Right cardiac atrium (tissue), 5 donors: ENCODE measurements around the gene ABCD2. TPM values are rescaled to one million over a fixed set of nuclear protein-coding genes. Genes with fewer than 3 reads are reported as not detected.
A peak's percentile ranks its signal among the peaks of the same experiment; 100 is the strongest.
"Not testable (repeated sequence)": the region's sequence is repeated elsewhere in the genome, so short reads cannot be mapped to it uniquely, and the experiment has no call there.

ENCODE experiments used
- ATAC-seq, 2 donors: fragments of 200-7000 bp; cut with Tn5 transposase; one replicate each; pipeline versions ENCODE4 v1.8.0 to v1.9.1; 2020; ENCODE audit warnings: moderate library complexity in 2 of 2, mild to moderate bottlenecking in 1 of 2
- DNase-seq, 3 donors: peaks; one replicate each; pipeline ENCODE4 v3.0.0-alpha.2; 2020
- H3K27ac ChIP-seq: one replicate; pipeline ENCODE4 v1.5.1; 2013; ENCODE audit warnings: mild to moderate bottlenecking, low read length, control low read depth, moderate library complexity
- H3K27me3 ChIP-seq: one replicate; pipeline ENCODE4 v1.6.1; 2013; ENCODE audit not compliant: control insufficient read depth, insufficient read depth
- H3K4me1 ChIP-seq: one replicate; pipeline ENCODE4 v1.6.1; 2013; ENCODE audit warnings: low read length; ENCODE audit not compliant: control insufficient read depth, insufficient read depth
- H3K4me3 ChIP-seq: one replicate; pipeline ENCODE4 v1.5.1; 2013; ENCODE audit warnings: low read length, control low read depth
- H3K9me3 ChIP-seq: one replicate; pipeline ENCODE4 v1.6.1; 2013; ENCODE audit warnings: low read length; ENCODE audit not compliant: control insufficient read depth
- WGBS: extraction: QIAGEN DNeasy Blood & Tissue Kit; methylation state at CpG from one replicate; pipeline ENCODE4 v1.1.7; 2013; 5-methylcytosine and 5-hydroxymethylcytosine counted together
- intact Hi-C, 4 donors: fragments of 100-400 bp; cut with DNase I; formaldehyde crosslinking; loops; one replicate each; pipeline versions ENCODE4 v1.11.0 to v1.14.0; 2022 to 2023
- polyA plus RNA-seq: library from polyadenylated mRNA; stranded (reverse); fragments of 200-250 nt; gene quantifications from one replicate; pipeline ENCODE4 v1.2.3, GENCODE V29; 2013
- total RNA-seq, 4 donors: library from RNA; stranded (reverse); fragmentation: NEBNext Ultra II Directional; extraction: Animal tissue kit (Norgen Biotek cat#: 25700); gene quantifications; one replicate each; pipeline ENCODE4 v1.2.1, GENCODE V29; 2021
- donor health status: healthy with polysubstance abuse.
- donor health status: DM: no; HTN: yes; CAD: no.
- donor health status: DM: no; HTN: no; CAD: no.
- donor health status: DM: no; HTN: yes; CAD: no; lungs with severe emphysema.
- donor health status: DM: yes; HTN: yes; CAD: no.

Gene ABCD2
- total and polyA plus RNA-seq, 5 donors, result 4.3 to 16.2 (median 13.9) TPM

DNA sequence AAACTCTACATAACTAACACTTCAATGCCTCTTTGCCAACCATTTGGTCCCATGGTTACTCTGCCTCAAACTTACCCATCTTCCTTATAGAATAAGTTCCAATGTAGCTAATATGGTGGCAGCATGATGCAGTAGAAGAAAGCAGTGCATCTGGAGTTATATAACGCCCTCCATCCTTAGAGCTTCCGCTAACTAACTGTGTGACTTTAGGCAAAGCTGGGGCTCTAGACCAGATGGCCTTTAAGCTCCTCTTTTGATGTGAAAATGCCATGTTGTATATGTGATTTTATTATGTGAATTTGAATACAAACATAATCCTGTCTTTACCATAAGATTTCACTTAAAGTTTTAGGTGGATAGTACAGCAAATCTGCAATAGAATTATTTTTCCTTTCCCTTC lies 6.1 kb downstream of the ABCD2 start:
- no peaks in the 10 kb centered on the region for H3K9me3 ChIP-seq
- 77% methylated on average over 2 of the region's 2 CpGs for WGBS
- no peak for DNase-seq
- H3K4me1 ChIP-seq, result no peaks in the 10 kb centered on the region
- intact Hi-C loops, result no loop called here
- ATAC-seq, result no peak
- H3K27me3 ChIP-seq, result no peaks in the 10 kb centered on the region
- H3K4me3 ChIP-seq, result no peak overlapping the region
- no peak overlapping the region for H3K27ac ChIP-seq

GRCh38 chr12:39612250-39612649 lies 7.4 kb downstream of the ABCD2 start:
- 66% methylated on average over 2 of the region's 2 CpGs for WGBS
- H3K9me3 ChIP-seq, result no peaks in the 10 kb centered on the region
- ATAC-seq, result no peak
- intact Hi-C loops, result no loop called here
- no peak overlapping the region for H3K4me3 ChIP-seq
- no peaks in the 10 kb centered on the region for H3K27me3 ChIP-seq
- no peak overlapping the region for H3K27ac ChIP-seq
- no peak for DNase-seq
- no peaks in the 10 kb centered on the region for H3K4me1 ChIP-seq

GRCh38 chr12:39611818-39612217 lies 7.8 kb downstream of the ABCD2 start:
- no peak overlapping the region for H3K4me3 ChIP-seq
- intact Hi-C loops, result no loop called here
- no peaks in the 10 kb centered on the region for H3K27me3 ChIP-seq
- DNase-seq, result no peak
- no peaks in the 10 kb centered on the region for H3K4me1 ChIP-seq
- WGBS, result 54% methylated on average over 2 of the region's 2 CpGs
- ATAC-seq, result no peak
- no peak overlapping the region for H3K27ac ChIP-seq
- H3K9me3 ChIP-seq, result no peaks in the 10 kb centered on the region

- no peaks in the 10 kb centered on the region for H3K4me1 ChIP-seq
- no peaks in the 10 kb centered on the region for H3K9me3 ChIP-seq
- H3K27me3 ChIP-seq, result no peaks in the 10 kb centered on the region
- intact Hi-C loops, result no loop called here
- DNase-seq (no peak), ATAC-seq (peak; percentile 57)
- 63% methylated on average over 1 of the region's 1 CpG for WGBS
- H3K4me3 ChIP-seq, result no peak overlapping the region
- H3K27ac ChIP-seq, result no peak overlapping the region
Measured at GRCh38 chr12:39610436-39611025, 9.1 kb downstream of the ABCD2 start.

DNA sequence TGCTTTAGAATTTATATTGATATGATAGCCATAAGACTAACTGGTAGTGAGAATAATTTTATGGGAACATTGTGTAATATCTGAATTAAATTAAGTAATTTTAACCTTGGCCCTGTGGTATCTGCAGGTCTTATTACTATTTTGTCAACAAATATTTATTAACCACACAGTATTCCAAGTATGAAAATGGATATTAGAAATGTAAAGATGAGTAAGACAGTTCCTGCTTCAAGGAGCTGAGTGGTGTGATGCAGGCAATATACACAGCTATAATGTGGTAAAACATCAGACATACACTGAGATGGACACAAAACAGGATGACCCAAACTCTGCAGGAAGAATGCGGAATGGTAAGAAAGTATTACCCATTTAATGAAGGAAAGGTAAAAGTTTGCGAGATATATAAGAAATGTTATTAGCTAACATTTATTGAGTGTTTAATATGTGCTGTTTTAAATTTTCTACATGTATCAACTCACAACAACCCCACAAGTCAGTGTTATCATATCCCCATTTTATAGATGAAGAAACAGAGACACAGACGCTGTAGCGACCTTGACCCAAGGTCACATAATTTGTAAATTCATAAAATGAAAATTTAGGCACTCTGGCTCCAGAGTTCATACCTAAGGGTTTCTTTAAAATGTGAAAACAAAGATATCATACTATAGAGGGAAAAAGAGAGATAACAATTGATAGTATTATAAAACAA lies 12.7 kb downstream of the ABCD2 start:
- DNase-seq (no peak), ATAC-seq (no peak)
- intact Hi-C loops, result no loop called here
- no peaks in the 10 kb centered on the region for H3K27me3 ChIP-seq
- H3K4me1 ChIP-seq, result no peaks in the 10 kb centered on the region
- H3K27ac ChIP-seq, result no peak overlapping the region
- no peak overlapping the region for H3K4me3 ChIP-seq
- 93% methylated on average over 4 of the region's 4 CpGs for WGBS
- H3K9me3 ChIP-seq, result no peaks in the 10 kb centered on the region

- no peak for ATAC-seq
Measured at GRCh38 chr12:39605996-39606395, 13.6 kb downstream of the ABCD2 start.

DNA sequence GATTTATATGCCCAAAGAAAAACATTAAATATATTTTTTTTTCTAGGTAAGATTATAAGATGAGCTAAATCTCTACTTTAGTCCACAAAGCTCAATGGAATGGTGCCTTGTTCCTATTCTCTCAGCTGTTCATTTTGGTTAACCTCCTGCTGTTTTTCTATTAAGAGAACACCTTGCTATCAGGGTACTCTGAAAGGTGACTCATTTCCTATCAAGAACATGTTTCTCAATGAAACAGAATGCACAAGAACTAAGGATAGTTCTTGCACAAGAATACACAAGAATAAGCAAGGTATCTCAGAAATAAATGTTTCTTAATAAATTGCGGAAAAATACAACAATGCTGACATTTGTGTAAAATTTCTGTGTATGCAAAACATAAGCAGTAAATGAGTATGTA lies 14.1 kb downstream of the ABCD2 start:
- Histone ChIP-seq H3K27ac (no peak overlapping the region), H3K4me3 (no peak overlapping the region), H3K4me1 (no peaks in the 10 kb centered on the region), H3K27me3 (no peaks in the 10 kb centered on the region), H3K9me3 (no peaks in the 10 kb centered on the region)
- 91% methylated on average over 1 of the region's 1 CpG for WGBS
- intact Hi-C loops, result no loop called here
- ATAC-seq (no peak), DNase-seq (no peak)

More at GRCh38 chr12:39605996-39606395, 13.6 kb downstream of the ABCD2 start:
- Histone ChIP-seq H3K27me3 (no peaks in the 10 kb centered on the region), H3K9me3 (no peaks in the 10 kb centered on the region), H3K4me3 (no peak overlapping the region), H3K27ac (no peak overlapping the region), H3K4me1 (no peaks in the 10 kb centered on the region)
- no peak for DNase-seq
- WGBS, result 64% methylated on average over 3 of the region's 3 CpGs
- intact Hi-C loops, result no loop called here

- Histone ChIP-seq H3K27ac (no peak overlapping the region), H3K4me3 (no peak overlapping the region), H3K4me1 (no peaks in the 10 kb centered on the region), H3K9me3 (no peaks in the 10 kb centered on the region), H3K27me3 (no peaks in the 10 kb centered on the region)
- DNase-seq, result no peak
- intact Hi-C loops, result no loop called here
- ATAC-seq, result no peak
Measured at GRCh38 chr12:39603065-39603464, 16.5 kb downstream of the ABCD2 start.

- H3K9me3 ChIP-seq, intact Hi-C loops: not testable (repeated sequence)
- WGBS, result 95% methylated on average over 3 of the region's 3 CpGs
Measured at GRCh38 chr12:39601951-39602350, 17.7 kb downstream of the ABCD2 start.

GRCh38 chr12:39595928-39596327 lies 23.7 kb downstream of the ABCD2 start:
- Histone ChIP-seq H3K27me3 (no peaks in the 10 kb centered on the region), H3K4me3 (no peak overlapping the region), H3K9me3 (no peaks in the 10 kb centered on the region), H3K27ac (no peak overlapping the region), H3K4me1 (no peaks in the 10 kb centered on the region)
- DNase-seq, result no peak
- WGBS, result 59% methylated on average over 2 of the region's 2 CpGs
- ATAC-seq, result no peak
- intact Hi-C loops, result no loop called here

More at GRCh38 chr12:39601951-39602350, 17.7 kb downstream of the ABCD2 start:
- not testable (repeated sequence) for DNase-seq, H3K27me3 ChIP-seq, H3K4me3 ChIP-seq, H3K4me1 ChIP-seq, ATAC-seq, H3K27ac ChIP-seq

- ATAC-seq, result no peak
Measured at GRCh38 chr12:39592295-39592694, 27.3 kb downstream of the ABCD2 start.

More at GRCh38 chr12:39592295-39592694, 27.3 kb downstream of the ABCD2 start:
- intact Hi-C loops, result no loop called here
- DNase-seq, result no peak
- Histone ChIP-seq H3K9me3 (no peaks in the 10 kb centered on the region), H3K4me1 (no peaks in the 10 kb centered on the region), H3K27me3 (no peaks in the 10 kb centered on the region), H3K27ac (no peak overlapping the region), H3K4me3 (no peak overlapping the region)
